Smooth muscle cell of trachea (primary cell): Measurements from ENCODE around the gene CERS5. TPM values are rescaled to one million over a fixed set of nuclear protein-coding genes. Genes with fewer than 3 reads are reported as not detected.

Experiments
- total RNA-seq: library from RNA; depleted of rRNA; stranded (reverse); fragments of >200 nt; gene quantifications from 2 replicates; pipeline ENCODE4 v1.2.1, GENCODE V29; 2014

CERS5 gene, protein sequence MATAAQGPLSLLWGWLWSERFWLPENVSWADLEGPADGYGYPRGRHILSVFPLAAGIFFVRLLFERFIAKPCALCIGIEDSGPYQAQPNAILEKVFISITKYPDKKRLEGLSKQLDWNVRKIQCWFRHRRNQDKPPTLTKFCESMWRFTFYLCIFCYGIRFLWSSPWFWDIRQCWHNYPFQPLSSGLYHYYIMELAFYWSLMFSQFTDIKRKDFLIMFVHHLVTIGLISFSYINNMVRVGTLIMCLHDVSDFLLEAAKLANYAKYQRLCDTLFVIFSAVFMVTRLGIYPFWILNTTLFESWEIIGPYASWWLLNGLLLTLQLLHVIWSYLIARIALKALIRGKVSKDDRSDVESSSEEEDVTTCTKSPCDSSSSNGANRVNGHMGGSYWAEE
- total RNA-seq: 27.3 and 37.4 TPM in 2 replicates

DNA sequence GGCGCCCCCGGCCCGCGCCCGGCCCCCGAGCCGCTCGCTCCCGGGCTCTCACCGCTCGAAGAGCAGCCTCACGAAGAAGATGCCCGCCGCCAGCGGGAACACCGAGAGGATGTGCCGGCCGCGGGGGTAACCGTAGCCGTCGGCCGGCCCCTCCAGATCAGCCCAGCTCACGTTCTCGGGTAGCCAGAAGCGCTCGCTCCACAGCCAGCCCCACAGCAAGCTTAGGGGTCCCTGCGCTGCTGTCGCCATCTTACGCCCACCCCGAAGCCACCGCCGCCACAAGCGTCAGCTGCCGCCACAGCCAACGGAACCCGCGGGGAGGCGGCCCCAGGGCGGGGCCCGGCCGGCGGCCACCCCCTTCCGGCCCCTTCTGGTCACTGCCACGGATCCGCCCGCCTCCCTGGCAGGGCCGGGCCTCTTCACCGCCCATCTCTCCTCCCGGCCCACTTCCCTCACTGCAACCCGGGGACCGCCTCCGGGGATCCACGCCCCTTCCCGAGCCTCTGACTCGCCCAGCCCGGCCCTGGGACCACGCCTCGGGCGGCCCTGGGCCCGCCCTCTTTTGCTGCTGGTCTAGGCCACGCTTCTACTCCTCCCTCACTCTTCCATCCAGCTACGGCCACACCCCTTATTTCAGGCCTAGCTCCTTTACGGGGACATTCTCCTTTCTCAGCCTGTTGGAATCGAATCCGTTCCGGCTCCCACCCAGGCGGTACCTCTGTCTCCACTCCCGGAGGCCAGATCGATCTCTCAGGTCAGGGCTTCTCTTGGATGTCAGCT, at the start of gene CERS5:
Gene CERS5 (minus strand): TSS at position 321 of the 780 bp plus-strand sequence. CDS start 72 bp downstream, at position 249.

DNA sequence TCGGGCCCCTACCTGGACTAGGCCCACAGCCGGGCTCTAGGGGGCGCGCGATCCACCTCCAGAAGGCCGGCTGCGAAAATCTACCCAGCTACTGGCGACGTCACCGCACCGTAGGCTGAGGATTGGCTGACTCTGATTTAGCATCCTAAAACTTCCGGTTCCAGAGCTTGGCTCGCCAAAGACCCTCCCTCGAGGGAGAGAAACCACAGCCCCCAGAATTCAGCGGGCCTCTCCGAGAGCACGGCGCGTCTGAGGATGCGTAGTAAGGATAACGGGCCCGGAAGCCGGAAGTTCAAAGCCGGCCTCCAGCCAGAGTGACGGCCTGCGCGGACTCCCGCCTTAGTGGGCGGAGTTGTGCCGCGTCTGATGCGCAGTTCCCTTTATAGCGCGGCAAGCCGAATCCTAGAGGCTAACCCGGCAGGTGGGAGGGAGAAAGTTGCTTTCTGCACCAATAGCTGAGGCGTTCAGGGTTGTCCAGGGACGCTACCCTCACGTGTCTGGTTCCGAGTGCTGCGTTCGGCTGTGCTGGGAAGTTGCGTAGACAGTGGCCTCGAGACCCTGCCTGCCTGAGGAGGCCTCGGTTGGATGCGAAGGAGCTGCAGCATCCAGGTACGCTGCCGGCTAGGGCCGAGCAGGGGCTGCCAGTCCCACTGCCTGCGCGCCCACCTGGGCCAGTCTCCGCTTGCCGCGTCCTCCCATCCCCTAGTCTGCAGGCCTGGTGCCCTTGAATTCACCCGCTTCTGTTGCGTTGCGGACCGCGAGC, 55.3 kb downstream of the CERS5 start, which contains the start of gene COX14:
Gene COX14 (plus strand): TSS at position 544 of the 763 bp plus-strand sequence. CDS start 7,808 bp downstream, outside the sequence.

GRCh38 chr12:50103767-50104321, 63.3 kb downstream of the CERS5 start, which contains the start of gene GPD1:
Gene GPD1, plus strand, starts transcription at chr12:50104008. Its CDS starts 43 bp downstream, at chr12:50104051.

GRCh38 chr12:50084775-50085614, 82.2 kb downstream of the CERS5 start, which contains the start of gene SMARCD1:
Gene SMARCD1, plus strand, starts transcription at chr12:50085342. Its CDS starts 28 bp downstream, at chr12:50085370.

Other genes with a start within 250 kb of the CERS5 start
- gene AQP2, start 216.6 kb downstream of the CERS5 start, total RNA-seq: not detected in 2 replicates
- not detected in 2 replicates for gene AQP5, start 205.5 kb downstream of the CERS5 start, total RNA-seq
- not detected in 2 replicates for gene AQP6, start 194.4 kb downstream of the CERS5 start, total RNA-seq
- gene RACGAP1, start 141.9 kb downstream of the CERS5 start, total RNA-seq: 26.0 and 146 TPM in 2 replicates
- gene ASIC1, start 109.8 kb downstream of the CERS5 start, total RNA-seq: 1.5 and 4.6 TPM in 2 replicates
- 36.9 and 40.6 TPM in 2 replicates for gene SMARCD1, start 82.0 kb downstream of the CERS5 start, total RNA-seq
- under 0.01 TPM in 1 of 2 replicates, not detected in the other for gene GPD1, start 63.4 kb downstream of the CERS5 start, total RNA-seq
- 26.0 and 29.4 TPM in 2 replicates for gene COX14, start 55.1 kb downstream of the CERS5 start, total RNA-seq
- 122 and 167 TPM in 2 replicates for gene LIMA1, start 116.2 kb upstream of the CERS5 start, total RNA-seq
- gene FAM186A, start 229.2 kb upstream of the CERS5 start, total RNA-seq: not detected in 2 replicates
- gene LARP4, start 233.5 kb upstream of the CERS5 start, total RNA-seq: 29.7 and 35.4 TPM in 2 replicates